Immature natural killer cell (primary cell): ENCODE results near the gene PEX6. TPM values are rescaled to one million over a fixed set of nuclear protein-coding genes. Genes with fewer than 3 reads are reported as not detected.

Experiments
- DNase-seq, 3 donors: peaks; one replicate each; pipeline ENCODE4 v3.0.0; 2022; ENCODE audit warnings: mixed read lengths in 1 of 3
- H3K27ac Mint-ChIP-seq, 6 donors: one replicate each; pipeline ENCODE4 v1.8.0; 2020; ENCODE audit warnings: mixed read lengths in 6 of 6, mild to moderate bottlenecking in 5 of 6, inconsistent platforms in 4 of 6, moderate library complexity in 3 of 6
- H3K27me3 Mint-ChIP-seq, 3 donors: one replicate each; pipeline ENCODE4 v1.8.0; 2020 to 2021; ENCODE audit warnings: low read depth in 3 of 3, mild to moderate bottlenecking in 3 of 3, mixed read lengths in 3 of 3, moderate library complexity in 3 of 3, inconsistent platforms in 1 of 3
- H3K36me3 Mint-ChIP-seq, 3 donors: one replicate each; pipeline ENCODE4 v1.8.0; 2020; ENCODE audit warnings: mixed read lengths in 3 of 3, inconsistent platforms in 2 of 3, mild to moderate bottlenecking in 2 of 3
- H3K4me1 Mint-ChIP-seq, 2 donors: one replicate each; pipeline ENCODE4 v1.8.0; 2020; ENCODE audit warnings: inconsistent platforms in 2 of 2, mild to moderate bottlenecking in 2 of 2, mixed read lengths in 2 of 2, moderate library complexity in 1 of 2
- H3K4me3 Mint-ChIP-seq, 5 donors: one replicate each; pipeline ENCODE4 v1.8.0; 2020; ENCODE audit warnings: mild to moderate bottlenecking in 5 of 5, mixed read lengths in 5 of 5, inconsistent platforms in 3 of 5, moderate library complexity in 3 of 5
- H3K9me3 Mint-ChIP-seq, 6 donors: one replicate each; pipeline ENCODE4 v1.8.0; 2020; ENCODE audit warnings: mild to moderate bottlenecking in 6 of 6, mixed read lengths in 6 of 6, inconsistent platforms in 4 of 6, moderate library complexity in 3 of 6
- polyA plus RNA-seq, 3 donors: library from polyadenylated mRNA; unstranded; fragments of 300-500 nt; fragmentation: Illumina TruSeq; gene quantifications; one replicate each; pipeline ENCODE4 v1.2.3, GENCODE V29; 2021

Gene PEX6
- polyA plus RNA-seq, 3 donors from 2014 or later, result 12.2 to 18.1 (median 16.4) TPM

DNA sequence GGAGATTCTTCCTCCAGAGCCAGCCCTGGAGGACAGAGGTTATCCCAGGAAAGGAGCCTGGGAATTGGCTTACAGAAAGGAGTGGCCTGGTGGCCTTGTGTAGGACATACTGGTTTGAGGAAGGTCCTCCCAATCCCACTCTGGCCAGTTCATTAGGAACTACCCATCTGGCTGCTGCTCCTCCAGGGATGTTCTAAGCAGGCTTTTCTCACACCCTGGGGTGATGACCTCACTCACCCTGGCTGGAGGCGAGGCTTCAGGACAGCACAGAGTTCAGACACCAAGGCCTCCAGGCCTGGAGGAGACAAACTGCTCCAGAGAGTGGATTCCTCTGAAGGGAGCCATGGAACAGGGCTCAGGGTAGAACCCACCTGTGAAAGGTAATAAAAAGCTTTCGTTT is 9.6 kb downstream of the PEX6 start:
- no peak overlapping the region for H3K4me3 Mint-ChIP-seq
- H3K36me3 Mint-ChIP-seq, result peaks cover 0 to 6% (median 0%) of the 10 kb centered on the region in 3 donors
- peaks cover 3 to 4% of the 10 kb centered on the region in 2 donors for H3K4me1 Mint-ChIP-seq
- peaks cover 0 to 3% (median 0%) of the 10 kb centered on the region in 3 donors for H3K27me3 Mint-ChIP-seq
- H3K27ac Mint-ChIP-seq, result no peak overlapping the region
- DNase-seq, result no peak
- no peaks in the 10 kb centered on the region for H3K9me3 Mint-ChIP-seq

DNA sequence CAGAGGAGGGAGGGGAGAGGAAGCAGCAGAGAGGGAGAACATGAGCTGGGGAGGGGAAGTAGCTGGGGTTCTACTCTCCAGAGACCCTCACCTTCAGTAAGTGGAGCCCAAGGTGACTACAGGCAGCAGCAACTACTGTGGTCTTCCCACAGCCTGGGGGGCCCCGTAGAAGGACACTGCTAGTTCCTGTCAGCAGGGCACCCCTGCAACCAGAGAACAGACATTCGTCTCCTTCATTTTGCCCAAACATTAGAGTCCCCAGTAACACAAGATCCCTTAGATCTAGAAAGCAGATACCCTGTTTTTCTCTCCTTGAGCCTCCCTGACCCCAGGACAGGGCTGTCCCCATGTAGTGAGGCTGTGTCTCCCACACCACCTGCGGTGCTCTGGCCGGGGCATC is 10.2 kb downstream of the PEX6 start:
- peaks cover 0 to 6% (median 0%) of the 10 kb centered on the region in 3 donors for H3K36me3 Mint-ChIP-seq
- H3K4me1 Mint-ChIP-seq, result peaks cover under 1 to 1% of the 10 kb centered on the region in 2 donors
- H3K9me3 Mint-ChIP-seq, result no peaks in the 10 kb centered on the region
- H3K27me3 Mint-ChIP-seq, result peaks cover 0 to 3% (median 0%) of the 10 kb centered on the region in 3 donors
- no peak for DNase-seq
- no peak overlapping the region for H3K27ac Mint-ChIP-seq
- H3K4me3 Mint-ChIP-seq, result no peak overlapping the region

GRCh38 chr6:42968126-42968701 is 10.8 kb downstream of the PEX6 start:
- H3K4me3 Mint-ChIP-seq, result no peak overlapping the region
- peaks cover 0 to 6% (median 0%) of the 10 kb centered on the region in 3 donors for H3K36me3 Mint-ChIP-seq
- no peaks in the 10 kb centered on the region for H3K9me3 Mint-ChIP-seq
- no peak overlapping the region for H3K27ac Mint-ChIP-seq
- H3K27me3 Mint-ChIP-seq, result peaks cover 0 to 3% (median 0%) of the 10 kb centered on the region in 3 donors
- H3K4me1 Mint-ChIP-seq, result no peaks in the 10 kb centered on the region
- DNase-seq, result no peak

DNA sequence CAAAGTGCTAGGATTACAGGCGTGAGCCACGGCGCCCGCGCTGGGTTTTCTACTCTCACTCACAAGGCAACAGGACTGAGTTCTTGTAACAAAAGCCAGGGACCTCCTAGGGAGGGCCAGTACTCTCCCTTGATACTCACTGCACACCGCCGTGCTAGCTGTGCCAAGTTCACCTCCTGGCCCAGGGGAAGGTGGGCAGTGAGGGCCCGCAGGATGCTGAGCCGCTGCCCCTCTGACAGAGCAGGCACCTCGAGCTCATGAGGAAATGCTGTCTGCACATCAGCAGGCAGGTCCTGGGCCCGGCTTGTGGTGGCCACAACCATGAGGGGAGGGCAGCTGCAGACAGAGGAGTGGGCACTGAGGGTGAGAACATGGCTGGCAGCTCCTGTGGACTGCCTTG is 11.8 kb downstream of the PEX6 start:
- Mint-ChIP-seq H3K4me1 (no peaks in the 10 kb centered on the region), H3K36me3 (peaks cover 0 to 10% (median 0%) of the 10 kb centered on the region in 3 donors), H3K27me3 (peaks cover 0 to 3% (median 2%) of the 10 kb centered on the region in 3 donors), H3K4me3 (no peak overlapping the region), H3K9me3 (no peaks in the 10 kb centered on the region), H3K27ac (no peak overlapping the region)
- DNase-seq, result no peak

DNA sequence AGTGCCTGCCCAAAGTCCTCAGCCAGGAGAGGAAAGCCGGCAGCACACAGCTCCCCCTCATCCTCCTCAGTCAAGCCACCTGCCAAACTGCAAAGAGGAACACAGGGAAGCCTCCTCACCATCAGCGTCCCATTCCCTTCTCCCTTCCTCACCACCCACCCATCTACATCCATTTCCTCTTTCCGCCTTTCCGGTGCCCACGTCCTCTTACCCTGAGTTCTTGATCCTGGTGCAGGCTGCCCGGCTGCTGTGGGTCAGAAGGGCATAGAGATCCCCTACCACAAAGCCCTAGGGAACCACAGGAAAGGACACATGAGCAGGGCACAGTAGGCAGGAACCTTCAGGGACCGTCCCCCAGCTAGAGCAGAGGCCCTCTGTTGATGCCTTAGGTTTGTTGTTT is 12.4 kb downstream of the PEX6 start:
- no peaks in the 10 kb centered on the region for H3K4me1 Mint-ChIP-seq
- H3K4me3 Mint-ChIP-seq, result no peak overlapping the region
- H3K9me3 Mint-ChIP-seq, result no peaks in the 10 kb centered on the region
- peaks cover 0 to 4% (median 4%) of the 10 kb centered on the region in 3 donors for H3K27me3 Mint-ChIP-seq
- DNase-seq, result no peak
- H3K27ac Mint-ChIP-seq, result no peak overlapping the region
- H3K36me3 Mint-ChIP-seq, result peaks cover 4 to 16% (median 5%) of the 10 kb centered on the region in 3 donors

DNA sequence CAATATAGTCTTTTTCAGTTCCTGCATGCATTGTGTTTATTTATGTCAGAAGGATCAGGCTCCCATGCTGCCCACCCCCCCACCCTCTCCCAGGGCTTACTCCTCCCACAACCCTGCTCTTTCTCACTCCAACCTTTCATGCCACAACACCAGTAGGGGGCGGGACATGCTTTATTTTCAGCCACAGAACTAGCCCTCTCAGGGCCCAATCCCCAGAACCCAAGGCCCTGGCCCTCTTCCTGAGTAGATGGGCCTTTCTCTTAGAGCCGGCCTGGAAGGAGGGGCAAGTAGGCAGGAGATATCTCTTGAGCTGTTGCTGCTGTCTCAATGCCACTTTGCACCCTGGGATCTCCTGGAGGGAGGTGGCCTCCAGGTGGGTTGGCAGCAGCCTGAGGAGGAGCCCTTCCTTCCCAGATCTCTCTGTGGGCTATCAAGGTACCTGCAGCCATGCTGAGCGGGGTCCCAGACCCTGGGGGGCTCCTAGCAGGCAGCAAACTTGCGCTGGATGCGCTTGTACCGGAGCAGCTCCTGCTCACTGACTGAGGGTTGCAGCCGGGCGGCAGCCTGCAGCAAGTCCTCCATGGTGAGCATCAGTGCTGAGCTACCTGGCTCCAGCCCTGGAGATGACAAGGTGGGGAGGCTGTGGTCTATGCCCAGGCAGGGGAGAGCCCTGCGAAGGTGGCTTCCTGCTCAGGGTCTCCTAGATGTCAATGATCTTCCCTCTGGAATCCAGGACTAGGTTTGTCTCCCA is 15.0 kb downstream of the PEX6 start:
- Mint-ChIP-seq H3K9me3 (no peaks in the 10 kb centered on the region), H3K27ac (no peak overlapping the region), H3K4me3 (no peak overlapping the region), H3K4me1 (peaks cover 9 to 12% of the 10 kb centered on the region in 2 donors), H3K36me3 (peaks cover 4 to 16% (median 5%) of the 10 kb centered on the region in 3 donors), H3K27me3 (peaks cover 1 to 14% (median 6%) of the 10 kb centered on the region in 3 donors)
- DNase-seq, result peak in 1 of 3 donors; percentile 32

- peaks cover 1 to 14% (median 6%) of the 10 kb centered on the region in 3 donors for H3K27me3 Mint-ChIP-seq
- peaks cover 4 to 16% (median 5%) of the 10 kb centered on the region in 3 donors for H3K36me3 Mint-ChIP-seq
- no peaks in the 10 kb centered on the region for H3K9me3 Mint-ChIP-seq
- H3K27ac Mint-ChIP-seq, result no peak overlapping the region
- peaks cover 9 to 12% of the 10 kb centered on the region in 2 donors for H3K4me1 Mint-ChIP-seq
- no peak overlapping the region for H3K4me3 Mint-ChIP-seq
- no peak for DNase-seq
Observed at GRCh38 chr6:42963179-42963854, 15.7 kb downstream of the PEX6 start.

- H3K27me3 Mint-ChIP-seq, result peaks cover 1 to 14% (median 6%) of the 10 kb centered on the region in 3 donors
- H3K27ac Mint-ChIP-seq, result no peak overlapping the region
- peaks cover 4 to 16% (median 5%) of the 10 kb centered on the region in 3 donors for H3K36me3 Mint-ChIP-seq
- DNase-seq, result no peak
- H3K4me1 Mint-ChIP-seq, result peaks cover 9 to 12% of the 10 kb centered on the region in 2 donors
- no peaks in the 10 kb centered on the region for H3K9me3 Mint-ChIP-seq
- H3K4me3 Mint-ChIP-seq, result no peak overlapping the region
Observed at GRCh38 chr6:42962502-42963178, 16.3 kb downstream of the PEX6 start.

DNA sequence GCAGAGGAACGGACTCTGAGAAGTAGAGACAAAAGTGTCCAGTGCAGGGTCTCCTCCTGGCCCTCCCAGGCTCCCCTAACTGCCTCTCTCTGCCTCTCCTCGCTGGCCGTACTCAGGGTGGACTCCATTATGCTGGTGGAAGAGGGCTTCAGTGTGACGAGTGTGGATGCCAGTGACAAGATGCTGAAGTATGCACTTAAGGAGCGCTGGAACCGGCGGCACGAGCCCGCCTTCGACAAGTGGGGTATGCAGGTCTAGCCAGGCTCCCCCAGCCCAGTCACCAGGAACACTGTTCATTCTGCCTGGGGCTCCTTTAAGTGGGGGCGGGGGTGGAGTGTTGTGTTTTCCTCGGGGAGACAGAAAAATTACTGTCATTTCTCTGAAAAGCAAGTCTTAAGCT is 16.9 kb downstream of the PEX6 start:
- no peak overlapping the region for H3K27ac Mint-ChIP-seq
- no peaks in the 10 kb centered on the region for H3K9me3 Mint-ChIP-seq
- peaks cover 4 to 16% (median 5%) of the 10 kb centered on the region in 3 donors for H3K36me3 Mint-ChIP-seq
- H3K4me1 Mint-ChIP-seq, result peaks cover 9 to 12% of the 10 kb centered on the region in 2 donors
- DNase-seq, result no peak
- H3K4me3 Mint-ChIP-seq, result peak overlapping the region in 1 of 5 donors; percentile 38
- H3K27me3 Mint-ChIP-seq, result peaks cover 1 to 14% (median 6%) of the 10 kb centered on the region in 3 donors

- peaks cover 4 to 16% (median 5%) of the 10 kb centered on the region in 3 donors for H3K36me3 Mint-ChIP-seq
- H3K27me3 Mint-ChIP-seq, result peaks cover 1 to 14% (median 5%) of the 10 kb centered on the region in 3 donors
- peaks cover 9 to 12% of the 10 kb centered on the region in 2 donors for H3K4me1 Mint-ChIP-seq
- DNase-seq, result no peak
- H3K27ac Mint-ChIP-seq, result no peak overlapping the region
- peak overlapping the region in 4 of 5 donors; percentile 39 to 78 (median 62) for H3K4me3 Mint-ChIP-seq
- no peaks in the 10 kb centered on the region for H3K9me3 Mint-ChIP-seq
Observed at GRCh38 chr6:42961020-42961470, 17.9 kb downstream of the PEX6 start.

GRCh38 chr6:42960243-42961019 is 18.6 kb downstream of the PEX6 start, which contains the start of gene GNMT:
Gene GNMT (plus strand): TSS chr6:42960754. CDS start chr6:42960768, 14 bp downstream.
- Mint-ChIP-seq H3K9me3 (no peaks in the 10 kb centered on the region), H3K4me1 (peaks cover 9 to 12% of the 10 kb centered on the region in 2 donors), H3K27me3 (peaks cover 1 to 14% (median 5%) of the 10 kb centered on the region in 3 donors), H3K36me3 (peaks cover 4 to 16% (median 5%) of the 10 kb centered on the region in 3 donors), H3K27ac (no peak within 1 kb of the TSS), H3K4me3 (peak within 1 kb of the TSS; percentile 47 to 78 (median 75))
- DNase-seq, result peak in 1 of 3 donors; percentile 17

GRCh38 chr6:42959917-42960242 is 19.1 kb downstream of the PEX6 start:
- H3K27me3 Mint-ChIP-seq, result peaks cover 1 to 14% (median 4%) of the 10 kb centered on the region in 3 donors
- peaks cover 4 to 15% (median 5%) of the 10 kb centered on the region in 3 donors for H3K36me3 Mint-ChIP-seq
- H3K4me3 Mint-ChIP-seq, result peak overlapping the region; percentile 47 to 78 (median 75)
- no peak for DNase-seq
- no peak overlapping the region for H3K27ac Mint-ChIP-seq
- peaks cover 9 to 12% of the 10 kb centered on the region in 2 donors for H3K4me1 Mint-ChIP-seq
- H3K9me3 Mint-ChIP-seq, result no peaks in the 10 kb centered on the region

GRCh38 chr6:42958125-42958524 is 20.9 kb downstream of the PEX6 start:
- Mint-ChIP-seq H3K27me3 (peaks cover 1 to 14% (median 4%) of the 10 kb centered on the region in 3 donors), H3K4me1 (peaks cover 9 to 12% of the 10 kb centered on the region in 2 donors), H3K4me3 (no peak overlapping the region), H3K36me3 (peaks cover 4 to 10% (median 5%) of the 10 kb centered on the region in 3 donors), H3K9me3 (no peaks in the 10 kb centered on the region), H3K27ac (no peak overlapping the region)
- no peak for DNase-seq
